HL-60/S4 treated with retinoic acid at 250 ng/mL for 4 days and 3 days (cell line): ENCODE measurements around the gene AP4M1.

Experiments
- in situ Hi-C: fragments of 300-500 bp; cut with MboI; formaldehyde crosslinking; loops from 2 replicates; pipeline ENCODE4 v1.7.0; 2022; ENCODE audit warnings: low sequenced_read_pairs

The AP4M1 gene

GRCh38 chr7:100107125-100107737 lies 5.8 kb downstream of the AP4M1 start:
- in situ Hi-C loops: no loop called here

- in situ Hi-C loops: no loop called here
Observed at GRCh38 chr7:100107890-100108289, 6.4 kb downstream of the AP4M1 start.

GRCh38 chr7:100109521-100110163 lies 8.2 kb downstream of the AP4M1 start:
- in situ Hi-C loops: no loop called here

- in situ Hi-C loops: no loop called here
Observed at GRCh38 chr7:100111156-100111555, 9.7 kb downstream of the AP4M1 start.

- in situ Hi-C loops: no loop called here
Observed at GRCh38 chr7:100111914-100112313, 10.5 kb downstream of the AP4M1 start.

GRCh38 chr7:100115026-100115425 lies 13.6 kb downstream of the AP4M1 start:
- in situ Hi-C loops: no loop called here

GRCh38 chr7:100118388-100119071 lies 17.1 kb downstream of the AP4M1 start:
- in situ Hi-C loops: no loop called here

- in situ Hi-C loops: no loop called here
Observed at GRCh38 chr7:100119072-100119969, 17.9 kb downstream of the AP4M1 start, which contains the start of the genes CNPY4 and TAF6. TSS of gene CNPY4 (plus strand) at chr7:100119634. CDS start at chr7:100119745, 111 bp downstream. TSS of gene TAF6 (minus strand) at chr7:100119358. CDS start at chr7:100114209, 5,149 bp downstream.

GRCh38 chr7:100119970-100120732 lies 18.7 kb downstream of the AP4M1 start:
- in situ Hi-C loops: no loop called here

GRCh38 chr7:100120733-100121036 lies 19.2 kb downstream of the AP4M1 start:
- in situ Hi-C loops: no loop called here

GRCh38 chr7:100122067-100122466 lies 20.6 kb downstream of the AP4M1 start:
- in situ Hi-C loops: no loop called here

- in situ Hi-C loops: no loop called here
Observed at GRCh38 chr7:100122568-100122967, 21.1 kb downstream of the AP4M1 start.

GRCh38 chr7:100124301-100125230 lies 23.1 kb downstream of the AP4M1 start:
- in situ Hi-C loops: no loop called here

- in situ Hi-C loops: no loop called here
Observed at GRCh38 chr7:100126239-100126930, 24.9 kb downstream of the AP4M1 start.

GRCh38 chr7:100126931-100127865 lies 25.8 kb downstream of the AP4M1 start, which contains the start of gene MBLAC1:
TSS of gene MBLAC1 (plus strand) at chr7:100126967. CDS start at chr7:100127396, 429 bp downstream.
- in situ Hi-C loops: no loop called here

GRCh38 chr7:100127866-100128636 lies 26.6 kb downstream of the AP4M1 start:
- in situ Hi-C loops: no loop called here

GRCh38 chr7:100128637-100128963 lies 27.2 kb downstream of the AP4M1 start:
- in situ Hi-C loops: no loop called here
